VCaP (cell line): ENCODE data around the gene SUGP2.

Experiments used
- H3K27ac ChIP-seq: fragments of 450-650 bp; 2 replicates; pipeline ENCODE4 v1.5.1; 2017
- CTCF ChIP-seq: fragments of 450-650 bp; conservative IDR thresholded peaks from 2 replicates; pipeline ENCODE4 v1.5.1; 2017; ENCODE audit warnings: mild to moderate bottlenecking, moderate library complexity

The SUGP2 gene

DNA sequence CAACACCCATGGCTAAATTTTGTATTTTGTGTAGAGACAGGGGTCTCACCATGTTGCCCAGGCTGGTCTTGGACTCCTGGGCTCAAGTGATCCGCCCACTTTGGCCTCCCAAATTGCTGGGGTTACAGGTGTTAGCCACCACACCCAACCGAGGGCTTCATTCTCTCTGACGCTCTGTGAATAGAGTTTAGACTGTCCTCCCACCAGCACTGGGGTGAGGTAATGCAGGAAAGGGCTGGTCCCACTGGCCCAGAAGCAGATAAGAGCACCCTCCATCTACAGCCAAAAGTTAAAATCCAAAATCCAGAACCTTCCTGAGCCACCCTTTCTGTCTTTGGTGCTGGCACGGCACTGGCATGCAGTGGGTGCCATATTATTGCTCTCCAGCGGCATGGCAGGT lies 60.5 kb downstream of the SUGP2 start:
- no peak for TF ChIP-seq CTCF
- peak overlapping the region; percentile 31; the same call in 1 of the 2 replicates for H3K27ac ChIP-seq

GRCh38 chr19:18972301-18972811 lies 61.0 kb downstream of the SUGP2 start:
- no peak for TF ChIP-seq CTCF
- H3K27ac ChIP-seq: peak overlapping the region; percentile 31; the same call in 1 of the 2 replicates

- H3K27ac ChIP-seq: no peak overlapping the region
- TF ChIP-seq CTCF: no peak
These were observed 63.2 kb downstream of the SUGP2 start for GRCh38 chr19:18969931-18970659.

GRCh38 chr19:18967358-18968146 lies 65.8 kb downstream of the SUGP2 start:
- H3K27ac ChIP-seq: peak overlapping the region; percentile 87
- no peak for TF ChIP-seq CTCF

- H3K27ac ChIP-seq: peak overlapping the region; percentile 87
- TF ChIP-seq CTCF: no peak
These were observed 67.0 kb downstream of the SUGP2 start for GRCh38 chr19:18966307-18966706.

DNA sequence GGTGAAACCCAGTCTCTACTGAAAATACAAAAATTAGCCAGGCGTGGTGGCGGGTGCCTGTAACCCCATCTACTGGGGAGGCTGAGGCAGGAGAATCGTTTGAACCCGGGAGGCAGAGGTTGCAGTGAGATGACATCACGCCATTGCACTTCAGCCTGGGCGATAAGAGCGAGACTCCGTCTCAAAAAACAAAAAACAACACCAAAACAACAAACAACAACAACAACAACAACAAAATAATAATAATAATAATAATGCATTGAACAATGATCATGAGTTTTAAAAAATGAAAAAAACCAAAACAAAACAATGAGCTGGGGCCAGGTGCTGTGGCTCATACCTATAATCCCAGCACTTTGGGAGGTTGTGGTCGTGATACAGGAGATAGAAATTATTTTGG lies 69.2 kb downstream of the SUGP2 start:
- TF ChIP-seq CTCF: no peak
- H3K27ac ChIP-seq: no peak overlapping the region
